ENCODE results near the gene ABCB1. TPM values are rescaled to one million over a fixed set of nuclear protein-coding genes. Genes with fewer than 3 reads are reported as not detected.

ABCB1 gene
- total and polyA plus RNA-seq, 2 of the 13 experiments (the other 11 are each of a cell fraction or from before 2014, with no cell fraction given) = 42.8 to 52.6 TPM

GRCh38 chr7:87548123-87548919, 52.4 kb downstream of the ABCB1 start (continued):
- TF ChIP-seq ZNF468 (CRISPR knock-in tag; IDR thresholded peaks at IDR 0.05) (no peak), EZH2 (conservative IDR thresholded peaks at IDR 0.05; ENCODE audit: low read depth, low read length) (no peak), HOXA7 (CRISPR knock-in tag; IDR thresholded peaks at IDR 0.05) (no peak), SAP130 (CRISPR knock-in tag; IDR thresholded peaks at IDR 0.05; ENCODE audit: low read depth) (peak; percentile 88), HIVEP1 (CRISPR knock-in tag; IDR thresholded peaks at IDR 0.05) (no peak), MXI1 (IDR thresholded peaks at IDR 0.05; ENCODE audit: borderline replicate concordance, low read depth, low read length) (no peak), MED8 (CRISPR knock-in tag; IDR thresholded peaks at IDR 0.05; ENCODE audit: insufficient replicate concordance) (no peak), NR2F6 (IDR thresholded peaks at IDR 0.05) (no peak), NR2F6 (CRISPR knock-in tag; IDR thresholded peaks at IDR 0.05) (peak; percentile 61; the same call in 1 of the 2 replicates), LCORL (IDR thresholded peaks at IDR 0.05) (no peak), LCORL (CRISPR knock-in tag; IDR thresholded peaks at IDR 0.05) (peak; percentile 58; the same call in 1 of the 2 replicates), NFYB (CRISPR knock-in tag; IDR thresholded peaks at IDR 0.05) (no peak), HIC2 (CRISPR knock-in tag; IDR thresholded peaks at IDR 0.05; ENCODE audit: low read depth) (no peak), ATF7-NPFF (CRISPR knock-in tag; IDR thresholded peaks at IDR 0.05; ENCODE audit: low read depth) (no peak), MATR3 (CRISPR knock-in tag; IDR thresholded peaks at IDR 0.05) (no peak), THAP7 (CRISPR knock-in tag; IDR thresholded peaks at IDR 0.05) (no peak), TEAD3 (CRISPR knock-in tag; optimal IDR thresholded peaks at IDR 0.05; ENCODE audit: borderline replicate concordance) (peak; percentile 76), SNAI1 (CRISPR knock-in tag; IDR thresholded peaks at IDR 0.05; ENCODE audit: borderline replicate concordance) (no peak), PBX3 (CRISPR knock-in tag; IDR thresholded peaks at IDR 0.05; ENCODE audit: borderline replicate concordance) (no peak), ZNF292 (CRISPR knock-in tag; IDR thresholded peaks at IDR 0.05; ENCODE audit: borderline replicate concordance, low read depth) (no peak), KLF13 (CRISPR knock-in tag; IDR thresholded peaks at IDR 0.05) (no peak), ZNF567 (CRISPR knock-in tag; IDR thresholded peaks at IDR 0.05; ENCODE audit: borderline replicate concordance) (no peak), ASH2L (IDR thresholded peaks at IDR 0.05; ENCODE audit: insufficient read length, low read depth, low read length) (no peak), CENPT (CRISPR knock-in tag; IDR thresholded peaks at IDR 0.05; ENCODE audit: low read depth) (no peak), ZBTB42 (CRISPR knock-in tag; IDR thresholded peaks at IDR 0.05) (no peak), ZNF891 (CRISPR knock-in tag; IDR thresholded peaks at IDR 0.05) (no peak), MBNL3 (CRISPR knock-in tag; conservative IDR thresholded peaks at IDR 0.05) (no peak)
